A673 (cell line): ENCODE results near the gene LRRC27.

Experiments used
- CTCF ChIP-seq: fragments of 300-800, 200-600 bp; sonication (generic); conservative IDR thresholded peaks from 2 replicates; pipeline ENCODE4 v1.5.1; 2017; ENCODE audit warnings: low read depth, mild to moderate bottlenecking, antibody characterized with exemption, low read length, moderate library complexity, mixed read lengths
- EZH2 ChIP-seq: fragments of 200-600 bp; sonication (generic); IDR thresholded peaks from 2 replicates; pipeline ENCODE4 v1.6.1; 2017; ENCODE audit warnings: borderline replicate concordance, low read depth, mild to moderate bottlenecking, mixed read lengths, antibody characterized with exemption, low read length; ENCODE audit not compliant: poor library complexity, severe bottlenecking

DNA sequence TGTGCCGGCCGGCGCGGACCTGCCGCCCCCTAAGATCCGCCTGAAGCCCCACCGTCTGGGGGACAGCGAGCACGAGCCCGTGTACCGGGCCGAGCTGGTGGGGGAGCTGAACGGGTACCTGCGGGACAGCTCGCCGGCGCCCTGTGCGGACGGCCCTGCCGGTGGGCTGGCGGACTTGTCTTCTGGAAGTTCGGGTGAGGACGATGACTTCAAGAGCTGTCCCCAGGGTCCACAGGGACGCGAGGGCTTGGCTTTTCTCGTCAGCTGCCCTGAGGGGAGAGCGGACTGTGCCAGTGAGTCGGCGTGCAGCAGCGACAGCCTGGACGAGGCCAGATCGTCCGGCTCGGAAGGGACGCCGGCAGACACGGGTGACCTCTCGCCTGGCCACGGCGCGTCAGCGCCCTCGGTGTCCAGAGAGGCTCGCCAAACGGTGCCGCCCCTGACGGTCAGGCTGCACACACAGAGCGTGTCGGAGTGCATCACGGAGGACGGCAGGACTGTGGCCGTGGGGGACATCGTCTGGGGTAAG lies 73.5 kb downstream of the LRRC27 start:
- no peak for TF ChIP-seq CTCF
- no peak for TF ChIP-seq EZH2
